ENCODE measurements around the gene ENDOD1.

Gene ENDOD1

DNA sequence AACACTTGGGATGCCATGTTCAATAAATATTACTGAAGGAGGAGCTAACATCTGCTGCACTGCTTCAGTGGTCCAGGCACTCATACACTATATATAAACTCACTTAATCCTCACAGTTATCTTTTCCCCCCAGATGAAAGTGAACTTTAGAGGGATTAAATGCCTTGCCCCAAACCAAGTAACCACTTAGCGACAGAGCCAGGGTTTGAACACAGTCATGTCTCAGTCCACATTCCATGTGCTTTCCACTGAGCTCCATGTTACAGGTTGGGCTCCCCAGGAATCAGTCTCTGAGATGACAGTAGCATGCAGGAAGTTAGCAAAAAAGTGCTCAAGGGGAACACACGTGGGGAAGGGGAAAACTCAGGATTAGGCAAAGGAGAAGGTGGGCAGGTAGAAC is 59.3 kb downstream of the ENDOD1 start:
- no peak for DNase-seq (ENCODE audit: low read depth)
- TF ChIP-seq, protein P1, sequence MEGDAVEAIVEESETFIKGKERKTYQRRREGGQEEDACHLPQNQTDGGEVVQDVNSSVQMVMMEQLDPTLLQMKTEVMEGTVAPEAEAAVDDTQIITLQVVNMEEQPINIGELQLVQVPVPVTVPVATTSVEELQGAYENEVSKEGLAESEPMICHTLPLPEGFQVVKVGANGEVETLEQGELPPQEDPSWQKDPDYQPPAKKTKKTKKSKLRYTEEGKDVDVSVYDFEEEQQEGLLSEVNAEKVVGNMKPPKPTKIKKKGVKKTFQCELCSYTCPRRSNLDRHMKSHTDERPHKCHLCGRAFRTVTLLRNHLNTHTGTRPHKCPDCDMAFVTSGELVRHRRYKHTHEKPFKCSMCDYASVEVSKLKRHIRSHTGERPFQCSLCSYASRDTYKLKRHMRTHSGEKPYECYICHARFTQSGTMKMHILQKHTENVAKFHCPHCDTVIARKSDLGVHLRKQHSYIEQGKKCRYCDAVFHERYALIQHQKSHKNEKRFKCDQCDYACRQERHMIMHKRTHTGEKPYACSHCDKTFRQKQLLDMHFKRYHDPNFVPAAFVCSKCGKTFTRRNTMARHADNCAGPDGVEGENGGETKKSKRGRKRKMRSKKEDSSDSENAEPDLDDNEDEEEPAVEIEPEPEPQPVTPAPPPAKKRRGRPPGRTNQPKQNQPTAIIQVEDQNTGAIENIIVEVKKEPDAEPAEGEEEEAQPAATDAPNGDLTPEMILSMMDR (conservative IDR thresholded peaks at IDR 0.05; ENCODE audit: low read length): no peak
- H3K4me3 ChIP-seq (ENCODE audit: low read length): no peak overlapping the region

DNA sequence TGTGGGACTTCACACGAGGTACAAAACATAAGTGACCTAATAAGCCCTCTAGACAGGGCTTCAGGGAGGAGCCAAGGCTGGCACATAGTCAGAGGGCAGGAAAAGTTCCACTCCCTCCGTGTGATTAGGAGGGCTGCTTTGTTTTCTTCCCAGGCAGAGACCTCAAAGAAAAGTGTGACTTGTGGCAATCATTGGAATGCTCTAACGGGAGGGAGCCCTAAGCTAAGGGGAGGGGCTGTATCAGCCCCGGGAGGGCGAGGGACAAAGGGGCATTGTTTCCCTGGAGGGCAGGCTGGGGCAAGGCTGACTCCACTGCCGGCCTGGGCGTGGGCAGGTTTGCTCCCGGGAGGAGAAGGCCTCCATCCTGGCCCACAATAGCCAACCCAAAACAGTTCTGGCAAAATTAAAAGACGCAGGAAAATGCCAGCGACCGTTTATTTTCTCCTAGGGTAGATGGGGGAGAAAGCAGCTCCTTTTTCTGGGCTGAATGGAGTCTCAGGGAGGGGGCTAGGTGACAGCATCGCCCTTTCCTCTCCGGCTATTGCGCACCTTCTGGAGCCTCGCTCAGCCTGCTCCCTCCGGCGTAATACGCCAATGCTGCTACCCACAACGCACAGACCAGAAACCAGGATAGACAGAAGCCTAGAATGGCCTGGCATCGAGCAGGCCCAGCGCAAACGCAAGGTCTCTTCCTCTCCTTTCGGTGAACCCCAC is 60.2 kb downstream of the ENDOD1 start:
- TF ChIP-seq, protein P1 (conservative IDR thresholded peaks at IDR 0.05; ENCODE audit: low read length): no peak
- H3K4me3 ChIP-seq (ENCODE audit: low read length): no peak overlapping the region
- peak; percentile 31 for DNase-seq (ENCODE audit: low read depth)

DNA sequence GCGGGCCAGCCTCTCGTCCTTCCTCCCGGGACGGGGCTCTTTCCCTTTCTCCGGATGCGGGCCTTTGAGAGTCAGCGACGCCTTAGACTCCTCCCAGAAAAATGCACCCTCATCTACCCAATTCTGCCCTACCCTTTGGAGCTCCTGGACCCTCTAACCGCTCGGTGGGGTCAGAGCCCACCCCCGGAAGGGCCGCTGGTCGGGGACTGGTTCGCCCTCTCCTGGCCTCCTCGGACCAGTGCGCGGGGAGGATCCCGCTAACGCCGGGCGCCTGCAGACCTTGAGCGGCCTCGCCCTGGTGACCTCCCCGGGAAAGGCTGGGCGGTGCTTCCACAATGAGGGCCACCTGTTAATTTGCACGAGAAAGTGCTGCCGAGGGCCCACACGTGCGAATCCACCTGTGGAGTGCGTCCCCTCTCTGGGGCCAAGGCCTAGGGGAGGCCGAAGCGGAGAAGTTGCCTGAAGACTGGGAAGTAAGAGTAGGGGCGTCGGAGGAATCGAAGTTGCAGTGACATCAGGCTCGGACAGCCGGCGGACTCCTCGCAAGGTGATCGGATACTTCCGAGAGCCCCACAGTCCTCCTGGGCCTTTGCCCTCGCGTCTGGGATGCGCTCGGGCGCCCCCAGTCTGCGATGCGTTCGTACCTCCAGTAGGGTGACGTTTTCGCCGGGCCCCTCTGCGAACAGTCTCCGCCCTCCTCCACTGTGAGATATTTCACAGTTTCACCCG is 61.5 kb downstream of the ENDOD1 start:
- TF ChIP-seq, protein P1 (conservative IDR thresholded peaks at IDR 0.05; ENCODE audit: low read length): peak; percentile 67
- peak overlapping the region; percentile 70 for H3K4me3 ChIP-seq (ENCODE audit: low read length)
- peak; percentile 83 for DNase-seq (ENCODE audit: low read depth)

DNA sequence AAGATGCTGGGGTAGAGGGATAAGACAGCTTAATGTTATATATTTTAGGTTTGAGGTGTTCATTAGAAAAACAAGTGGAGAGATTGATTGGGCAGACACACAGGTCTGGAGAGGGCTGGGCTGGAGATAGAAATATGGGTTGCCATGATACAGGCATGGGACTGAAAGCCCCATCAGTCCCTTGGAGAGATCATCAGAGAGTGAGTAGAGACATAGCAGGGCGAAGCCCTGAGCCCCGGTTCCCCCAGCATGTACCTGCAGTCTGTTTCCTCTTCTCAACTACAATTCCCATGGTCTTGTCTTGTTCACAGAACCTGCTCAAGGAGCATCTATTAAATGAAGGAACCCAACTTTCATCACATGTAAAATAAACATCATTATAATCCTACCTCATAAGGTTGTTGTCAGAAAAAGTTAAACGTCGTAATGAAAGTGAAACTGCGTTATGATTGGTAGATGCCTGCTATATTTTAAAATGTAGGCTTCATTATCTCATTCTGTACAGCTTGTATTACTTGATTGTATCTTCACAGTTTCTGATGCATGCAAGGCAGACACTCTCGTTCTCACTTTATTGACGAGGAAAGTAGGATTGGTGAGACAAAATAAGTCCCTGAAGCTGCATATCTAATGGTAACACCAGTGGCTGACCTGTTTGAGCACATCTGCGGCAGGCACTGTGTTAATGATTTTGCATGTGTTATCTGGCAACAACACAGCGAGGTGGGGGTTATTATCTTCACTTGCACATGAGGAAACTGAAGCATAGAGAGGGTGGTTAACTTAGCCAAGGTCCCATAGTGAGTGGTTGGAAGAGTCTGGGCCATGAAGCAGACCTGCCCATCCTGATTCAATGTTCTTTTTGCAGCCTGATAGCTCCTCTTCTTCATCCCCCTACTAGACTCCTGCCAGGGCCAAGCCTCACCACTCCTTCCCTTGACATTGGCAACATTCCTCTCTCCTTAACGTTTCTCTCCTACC is 63.5 kb downstream of the ENDOD1 start:
- no peak for DNase-seq (ENCODE audit: low read depth)
- TF ChIP-seq, protein P1 (conservative IDR thresholded peaks at IDR 0.05; ENCODE audit: low read length): no peak
- H3K4me3 ChIP-seq (ENCODE audit: low read length): no peak overlapping the region

DNA sequence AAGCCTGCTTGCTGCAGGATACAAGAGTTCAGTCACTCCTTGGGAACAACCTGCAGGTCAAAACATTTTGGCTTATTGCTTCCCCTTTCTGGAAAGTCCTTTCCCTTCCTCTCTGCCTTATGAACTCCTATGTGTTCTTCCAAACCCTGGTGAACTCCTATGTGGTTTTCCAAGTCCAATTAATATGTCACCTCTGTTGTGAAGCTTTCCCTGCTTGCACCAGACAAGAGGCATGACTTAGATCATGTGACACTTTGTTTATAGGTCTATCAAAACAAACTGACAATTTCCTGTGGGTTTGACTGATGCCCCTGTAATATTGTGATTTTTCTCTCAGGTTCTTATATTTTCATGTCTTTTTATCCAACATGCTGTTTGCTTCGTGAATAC is 64.2 kb downstream of the ENDOD1 start:
- TF ChIP-seq, protein P1 (conservative IDR thresholded peaks at IDR 0.05; ENCODE audit: low read length): no peak
- no peak for DNase-seq (ENCODE audit: low read depth)
- no peak overlapping the region for H3K4me3 ChIP-seq (ENCODE audit: low read length)

DNA sequence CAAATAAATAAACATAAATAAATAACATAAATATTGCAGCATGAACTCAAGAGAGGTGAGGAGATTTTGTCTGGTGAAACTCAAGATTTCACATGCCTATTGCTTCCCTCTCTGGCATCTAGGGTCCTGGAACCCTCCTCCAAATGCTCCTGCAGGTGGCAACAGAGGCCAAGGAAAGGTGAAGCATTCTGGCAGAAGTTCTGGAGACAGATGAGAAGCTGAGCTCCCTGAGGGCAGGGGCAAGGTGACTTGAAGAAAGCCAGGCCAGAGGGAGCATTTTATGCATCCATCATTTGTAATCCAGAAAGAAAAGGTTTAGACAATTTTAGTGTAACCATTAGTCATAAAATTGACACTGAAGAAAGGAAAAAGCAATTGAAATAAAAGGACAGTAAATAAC is 64.9 kb downstream of the ENDOD1 start:
- H3K4me3 ChIP-seq (ENCODE audit: low read length): no peak overlapping the region
- TF ChIP-seq, protein P1 (conservative IDR thresholded peaks at IDR 0.05; ENCODE audit: low read length): peak; percentile 74
- DNase-seq (ENCODE audit: low read depth): peak; percentile 62

All from AG10803 (cell line).